ENCODE data around the gene LRRC42.
A peak's percentile ranks its signal among the peaks of the same experiment; 100 is the strongest.

The LRRC42 gene

GRCh38 chr1:53938136-53938830, 7.9 kb upstream of the LRRC42 start:
- no peak overlapping the region for H3K4me3 ChIP-seq (ENCODE audit: control insufficient read depth, low read depth, low read length)
- peak; percentile 52 for DNase-seq (ENCODE audit: low read depth)
- TF ChIP-seq, protein P1, sequence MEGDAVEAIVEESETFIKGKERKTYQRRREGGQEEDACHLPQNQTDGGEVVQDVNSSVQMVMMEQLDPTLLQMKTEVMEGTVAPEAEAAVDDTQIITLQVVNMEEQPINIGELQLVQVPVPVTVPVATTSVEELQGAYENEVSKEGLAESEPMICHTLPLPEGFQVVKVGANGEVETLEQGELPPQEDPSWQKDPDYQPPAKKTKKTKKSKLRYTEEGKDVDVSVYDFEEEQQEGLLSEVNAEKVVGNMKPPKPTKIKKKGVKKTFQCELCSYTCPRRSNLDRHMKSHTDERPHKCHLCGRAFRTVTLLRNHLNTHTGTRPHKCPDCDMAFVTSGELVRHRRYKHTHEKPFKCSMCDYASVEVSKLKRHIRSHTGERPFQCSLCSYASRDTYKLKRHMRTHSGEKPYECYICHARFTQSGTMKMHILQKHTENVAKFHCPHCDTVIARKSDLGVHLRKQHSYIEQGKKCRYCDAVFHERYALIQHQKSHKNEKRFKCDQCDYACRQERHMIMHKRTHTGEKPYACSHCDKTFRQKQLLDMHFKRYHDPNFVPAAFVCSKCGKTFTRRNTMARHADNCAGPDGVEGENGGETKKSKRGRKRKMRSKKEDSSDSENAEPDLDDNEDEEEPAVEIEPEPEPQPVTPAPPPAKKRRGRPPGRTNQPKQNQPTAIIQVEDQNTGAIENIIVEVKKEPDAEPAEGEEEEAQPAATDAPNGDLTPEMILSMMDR (conservative IDR thresholded peaks at IDR 0.05; ENCODE audit: control insufficient read depth, insufficient read depth, low read depth, low read length), result no peak

GRCh38 chr1:53942127-53942957, 3.8 kb upstream of the LRRC42 start:
- no peak overlapping the region for H3K4me3 ChIP-seq (ENCODE audit: control insufficient read depth, low read depth, low read length)
- DNase-seq (ENCODE audit: low read depth), result peak; percentile 15
- TF ChIP-seq, protein P1 (conservative IDR thresholded peaks at IDR 0.05; ENCODE audit: control insufficient read depth, insufficient read depth, low read depth, low read length), result no peak

DNA sequence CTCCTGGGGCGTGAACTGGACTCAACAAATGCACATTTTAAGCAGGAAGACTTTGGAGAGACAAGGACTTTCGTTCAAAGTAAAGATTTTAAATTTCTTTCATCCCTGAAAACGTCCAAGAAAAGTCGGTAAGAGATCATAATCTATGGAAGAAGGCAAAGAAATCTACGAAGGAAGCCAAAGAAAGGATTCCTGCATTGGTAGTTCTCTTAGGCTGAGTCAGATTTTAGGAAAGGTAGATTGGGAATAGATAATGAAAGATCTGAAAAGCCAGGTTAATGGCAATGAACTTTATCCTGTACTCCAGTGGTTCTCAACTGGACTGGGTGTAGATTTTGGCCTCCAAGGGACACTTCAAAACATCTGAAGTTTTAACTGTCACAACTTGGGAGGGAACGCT, 3.1 kb upstream of the LRRC42 start:
- TF ChIP-seq, protein P1 (conservative IDR thresholded peaks at IDR 0.05; ENCODE audit: control insufficient read depth, insufficient read depth, low read depth, low read length), result no peak
- H3K4me3 ChIP-seq (ENCODE audit: control insufficient read depth, low read depth, low read length), result no peak overlapping the region
- no peak for DNase-seq (ENCODE audit: low read depth)

GRCh38 chr1:53943490-53944043, 2.6 kb upstream of the LRRC42 start:
- TF ChIP-seq, protein P1 (conservative IDR thresholded peaks at IDR 0.05; ENCODE audit: control insufficient read depth, insufficient read depth, low read depth, low read length), result no peak
- H3K4me3 ChIP-seq (ENCODE audit: control insufficient read depth, low read depth, low read length), result no peak overlapping the region
- DNase-seq (ENCODE audit: low read depth), result no peak

- TF ChIP-seq, protein P1 (conservative IDR thresholded peaks at IDR 0.05; ENCODE audit: control insufficient read depth, insufficient read depth, low read depth, low read length), result no peak
- peak overlapping the region; percentile 84 for H3K4me3 ChIP-seq (ENCODE audit: control insufficient read depth, low read depth, low read length)
- DNase-seq (ENCODE audit: low read depth), result peak; percentile 20
These were observed 1.5 kb upstream of the LRRC42 start for GRCh38 chr1:53944469-53945182.

DNA sequence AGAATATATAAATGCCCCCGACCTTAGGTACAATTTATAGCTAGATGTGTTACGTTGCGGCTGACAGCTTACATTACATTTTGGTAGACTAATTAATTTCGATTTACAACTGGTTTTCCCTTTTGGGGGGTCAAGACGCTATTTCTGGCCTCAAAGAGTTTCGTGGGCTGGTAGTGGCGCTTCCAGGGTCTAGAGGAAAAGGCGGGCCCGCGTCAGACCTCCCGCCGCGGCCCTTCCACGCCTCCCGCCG, 1.0 kb upstream of the LRRC42 start:
- no peak for DNase-seq (ENCODE audit: low read depth)
- TF ChIP-seq, protein P1 (conservative IDR thresholded peaks at IDR 0.05; ENCODE audit: control insufficient read depth, insufficient read depth, low read depth, low read length), result no peak

More for the DNA sequence above, 1.0 kb upstream of the LRRC42 start:
- peak overlapping the region; percentile 84 for H3K4me3 ChIP-seq (ENCODE audit: control insufficient read depth, low read depth, low read length)

All from fibroblast of mammary gland (primary cell).